HEK293 (cell line): ENCODE results near the gene TSPAN14.

ENCODE experiments used
- CTCF ChIA-PET: fragments of 350-600 bp; formaldehyde crosslinking; extraction: SDS; loops from one replicate; lab custom pipeline; 2021; ENCODE audit warnings: antibody characterized with exemption; lab: Yijun Ruan, JAX
- POLR2A ChIA-PET: fragments of 300-600 bp; formaldehyde crosslinking; extraction: SDS; loops from one replicate; lab custom pipeline; 2020; ENCODE audit warnings: antibody characterized with exemption, inconsistent platforms; lab: Yijun Ruan, JAX
- H3K27ac ChIP-seq: fragments of 200-500 bp; sonication (Bioruptor generic); 2 replicates; pipeline ENCODE4 v1.5.1; 2014; ENCODE audit warnings: low read depth, low read length, control low read depth, inconsistent platforms; ENCODE audit errors: extremely low read depth
- H3K36me3 ChIP-seq, 2 experiments: fragments of 200-500 bp in 1 of 2; sonication (Bioruptor generic) in 1 of 2; 1 replicate in 1 of 2; 2 replicates in 1 of 2; pipeline ENCODE4 v1.5.1; 2014 to 2017; ENCODE audit warnings: inconsistent platforms in 2 of 2, low read length in 2 of 2; ENCODE audit not compliant: control insufficient read depth in 2 of 2, insufficient read depth in 1 of 2
- H3K4me1 ChIP-seq: fragments of 200-500 bp; sonication (Bioruptor generic); 2 replicates; pipeline ENCODE4 v1.5.1; 2014; ENCODE audit warnings: mild to moderate bottlenecking, low read length, inconsistent platforms; ENCODE audit not compliant: control insufficient read depth, insufficient read depth
- H3K4me3 ChIP-seq: 2 replicates; pipeline ENCODE4 v1.5.1; 2011; ENCODE audit warnings: low read depth, mild to moderate bottlenecking, control low read depth, low read length, moderate library complexity
- H3K9me3 ChIP-seq: fragments of 200-500 bp; sonication (Bioruptor generic); 2 replicates; pipeline ENCODE4 v1.5.1; 2014; ENCODE audit warnings: low read depth, low read length, inconsistent platforms; ENCODE audit not compliant: control insufficient read depth, insufficient read depth
- GFI1B ChIP-seq: fragments of 450-650 bp; formaldehyde crosslinking; IDR thresholded peaks from 2 replicates; pipeline ENCODE4 v1.5.1; 2016; ENCODE audit warnings: missing biosample characterization, missing genetic modification characterization
- HIC1 ChIP-seq: fragments of 450-650 bp; formaldehyde crosslinking; IDR thresholded peaks from 2 replicates; pipeline ENCODE4 v1.5.1; 2016; ENCODE audit warnings: missing biosample characterization, missing genetic modification characterization
- HOXC10 ChIP-seq: sonication (generic); formaldehyde crosslinking; IDR thresholded peaks from 2 replicates; pipeline ENCODE4 v1.8.1; 2023; ENCODE audit warnings: mild to moderate bottlenecking, missing genetic modification reagents
- MYNN ChIP-seq: fragments of 450-650 bp; formaldehyde crosslinking; IDR thresholded peaks from 2 replicates; pipeline ENCODE4 v1.5.1; 2016; ENCODE audit warnings: missing biosample characterization, missing genetic modification characterization, borderline replicate concordance
- TCF7L2 ChIP-seq: IDR thresholded peaks from 2 replicates; pipeline ENCODE4 v1.6.1; 2011; ENCODE audit warnings: low read depth, mild to moderate bottlenecking, inconsistent platforms, low read length, moderate library complexity, borderline replicate concordance
- ZNF132 ChIP-seq: fragments of 450-650 bp; formaldehyde crosslinking; IDR thresholded peaks from 2 replicates; pipeline ENCODE4 v1.5.1; 2017; ENCODE audit warnings: missing biosample characterization, missing genetic modification characterization, borderline replicate concordance
- ZNF292 ChIP-seq: fragments of 450-650 bp; formaldehyde crosslinking; IDR thresholded peaks from 2 replicates; pipeline ENCODE4 v1.5.1; 2016; ENCODE audit warnings: low read depth, missing biosample characterization, missing genetic modification characterization, borderline replicate concordance
- ZNF311 ChIP-seq: fragments of 450-650 bp; formaldehyde crosslinking; IDR thresholded peaks from 2 replicates; pipeline ENCODE4 v1.5.1; 2017; ENCODE audit warnings: missing biosample characterization, missing genetic modification characterization, borderline replicate concordance
- ZNF335 ChIP-seq: fragments of 450-650 bp; formaldehyde crosslinking; conservative IDR thresholded peaks from 2 replicates; pipeline ENCODE4 v1.5.1; 2016; ENCODE audit warnings: missing biosample characterization, missing genetic modification characterization
- ZNF530 ChIP-seq: fragments of 450-650 bp; formaldehyde crosslinking; IDR thresholded peaks from 2 replicates; pipeline ENCODE4 v1.5.1; 2016; ENCODE audit warnings: low read depth, missing biosample characterization, missing genetic modification characterization
- ZNF621 ChIP-seq: fragments of 450-650 bp; formaldehyde crosslinking; IDR thresholded peaks from 2 replicates; pipeline ENCODE4 v1.5.1; 2017; ENCODE audit warnings: missing biosample characterization, missing genetic modification characterization
- ZNF660 ChIP-seq: fragments of 450-650 bp; IDR thresholded peaks from 2 replicates; pipeline ENCODE4 v1.5.1; 2018; ENCODE audit warnings: missing biosample characterization, mild to moderate bottlenecking, missing genetic modification characterization
- ZNF692 ChIP-seq: fragments of 450-650 bp; formaldehyde crosslinking; IDR thresholded peaks from 2 replicates; pipeline ENCODE4 v1.5.1; 2016; ENCODE audit warnings: missing biosample characterization, missing genetic modification characterization
- ZNF747 ChIP-seq: fragments of 450-650 bp; formaldehyde crosslinking; IDR thresholded peaks from 2 replicates; pipeline ENCODE4 v1.5.1; 2016; ENCODE audit warnings: missing biosample characterization, missing genetic modification characterization
- TF ChIP-seq, protein P1 (sequence below): fragments of 450-650 bp; formaldehyde crosslinking; IDR thresholded peaks from 2 replicates; pipeline ENCODE4 v1.5.1; 2016; ENCODE audit warnings: missing biosample characterization, missing genetic modification characterization
- TF ChIP-seq, protein P2 (sequence below): fragments of 450-650 bp; formaldehyde crosslinking; IDR thresholded peaks from 2 replicates; pipeline ENCODE4 v1.5.1; 2017; ENCODE audit warnings: missing biosample characterization, missing genetic modification characterization
- TF ChIP-seq, protein P3 (sequence below): fragments of 450-650 bp; IDR thresholded peaks from 2 replicates; pipeline ENCODE4 v1.5.1; 2018; ENCODE audit warnings: missing biosample characterization, mild to moderate bottlenecking, missing genetic modification characterization

Gene TSPAN14

DNA sequence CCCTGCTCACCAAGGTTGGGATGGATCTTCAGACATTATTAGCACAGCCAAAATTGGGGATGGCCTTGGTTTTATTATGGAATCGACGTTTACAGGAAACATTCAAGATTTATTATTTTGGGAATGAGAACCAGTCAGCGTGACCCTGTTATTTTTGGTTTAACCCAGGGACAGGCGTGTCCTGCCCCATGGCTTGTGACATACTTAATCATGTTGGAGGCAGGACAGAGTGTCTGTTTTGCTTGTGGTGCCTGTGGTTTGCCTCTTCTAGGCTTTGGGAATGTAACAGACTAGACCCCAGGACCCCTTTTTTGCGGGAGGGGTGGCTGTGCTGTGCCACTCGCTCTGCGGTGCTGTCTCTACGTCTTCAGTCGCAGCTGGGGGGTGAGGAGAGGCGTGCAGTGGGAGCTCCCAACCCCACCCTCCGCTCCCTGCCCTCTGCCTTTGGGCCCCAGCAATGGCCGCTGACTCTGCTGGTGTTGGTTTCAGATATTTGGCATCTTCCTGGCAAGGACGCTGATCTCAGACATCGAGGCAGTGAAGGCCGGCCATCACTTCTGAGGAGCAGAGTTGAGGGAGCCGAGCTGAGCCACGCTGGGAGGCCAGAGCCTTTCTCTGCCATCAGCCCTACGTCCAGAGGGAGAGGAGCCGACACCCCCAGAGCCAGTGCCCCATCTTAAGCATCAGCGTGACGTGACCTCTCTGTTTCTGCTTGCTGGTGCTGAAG is 63.5 kb downstream of the TSPAN14 start:
- Histone ChIP-seq H3K36me3 (peaks cover 5 to 59% of the 10 kb centered on the region in 2 experiments; a peak in 2 of 3 replicates), H3K4me3 (no peak overlapping the region), H3K4me1 (no peaks in the 10 kb centered on the region), H3K9me3 (no peaks in the 10 kb centered on the region), H3K27ac (no peak overlapping the region)
- ChIA-PET CTCF (interaction anchor here (0.6 kb wide), 1 partner anchor 912 kb away, joined by 3 read pairs; no protein-coding TSS in a partner anchor), POLR2A (no interaction called here)
- TF ChIP-seq HOXC10 (CRISPR knock-in tag) (no peak), ZNF292 (tag by site-specific recombination) (no peak), TCF7L2 (no peak), ZNF692 (no peak), ZNF747 (tag by site-specific recombination) (no peak), ZNF335 (tag by site-specific recombination) (no peak), HIC1 (tag by site-specific recombination) (no peak), ZNF660 (tag by site-specific recombination) (no peak), ZNF132 (no peak), ZNF311 (tag by site-specific recombination) (no peak), GFI1B (no peak), ZNF621 (tag by site-specific recombination) (no peak), ZNF530 (tag by site-specific recombination) (no peak), MYNN (no peak)
- TF ChIP-seq, protein P1, sequence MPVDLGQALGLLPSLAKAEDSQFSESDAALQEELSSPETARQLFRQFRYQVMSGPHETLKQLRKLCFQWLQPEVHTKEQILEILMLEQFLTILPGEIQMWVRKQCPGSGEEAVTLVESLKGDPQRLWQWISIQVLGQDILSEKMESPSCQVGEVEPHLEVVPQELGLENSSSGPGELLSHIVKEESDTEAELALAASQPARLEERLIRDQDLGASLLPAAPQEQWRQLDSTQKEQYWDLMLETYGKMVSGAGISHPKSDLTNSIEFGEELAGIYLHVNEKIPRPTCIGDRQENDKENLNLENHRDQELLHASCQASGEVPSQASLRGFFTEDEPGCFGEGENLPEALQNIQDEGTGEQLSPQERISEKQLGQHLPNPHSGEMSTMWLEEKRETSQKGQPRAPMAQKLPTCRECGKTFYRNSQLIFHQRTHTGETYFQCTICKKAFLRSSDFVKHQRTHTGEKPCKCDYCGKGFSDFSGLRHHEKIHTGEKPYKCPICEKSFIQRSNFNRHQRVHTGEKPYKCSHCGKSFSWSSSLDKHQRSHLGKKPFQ, result no peak
- TF ChIP-seq, protein P2, sequence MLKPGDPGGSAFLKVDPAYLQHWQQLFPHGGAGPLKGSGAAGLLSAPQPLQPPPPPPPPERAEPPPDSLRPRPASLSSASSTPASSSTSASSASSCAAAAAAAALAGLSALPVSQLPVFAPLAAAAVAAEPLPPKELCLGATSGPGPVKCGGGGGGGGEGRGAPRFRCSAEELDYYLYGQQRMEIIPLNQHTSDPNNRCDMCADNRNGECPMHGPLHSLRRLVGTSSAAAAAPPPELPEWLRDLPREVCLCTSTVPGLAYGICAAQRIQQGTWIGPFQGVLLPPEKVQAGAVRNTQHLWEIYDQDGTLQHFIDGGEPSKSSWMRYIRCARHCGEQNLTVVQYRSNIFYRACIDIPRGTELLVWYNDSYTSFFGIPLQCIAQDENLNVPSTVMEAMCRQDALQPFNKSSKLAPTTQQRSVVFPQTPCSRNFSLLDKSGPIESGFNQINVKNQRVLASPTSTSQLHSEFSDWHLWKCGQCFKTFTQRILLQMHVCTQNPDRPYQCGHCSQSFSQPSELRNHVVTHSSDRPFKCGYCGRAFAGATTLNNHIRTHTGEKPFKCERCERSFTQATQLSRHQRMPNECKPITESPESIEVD (tag by site-specific recombination), result no peak
- TF ChIP-seq, protein P3, sequence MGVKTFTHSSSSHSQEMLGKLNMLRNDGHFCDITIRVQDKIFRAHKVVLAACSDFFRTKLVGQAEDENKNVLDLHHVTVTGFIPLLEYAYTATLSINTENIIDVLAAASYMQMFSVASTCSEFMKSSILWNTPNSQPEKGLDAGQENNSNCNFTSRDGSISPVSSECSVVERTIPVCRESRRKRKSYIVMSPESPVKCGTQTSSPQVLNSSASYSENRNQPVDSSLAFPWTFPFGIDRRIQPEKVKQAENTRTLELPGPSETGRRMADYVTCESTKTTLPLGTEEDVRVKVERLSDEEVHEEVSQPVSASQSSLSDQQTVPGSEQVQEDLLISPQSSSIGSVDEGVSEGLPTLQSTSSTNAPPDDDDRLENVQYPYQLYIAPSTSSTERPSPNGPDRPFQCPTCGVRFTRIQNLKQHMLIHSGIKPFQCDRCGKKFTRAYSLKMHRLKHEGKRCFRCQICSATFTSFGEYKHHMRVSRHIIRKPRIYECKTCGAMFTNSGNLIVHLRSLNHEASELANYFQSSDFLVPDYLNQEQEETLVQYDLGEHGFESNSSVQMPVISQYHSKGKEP, result no peak
